Caki2 (cell line): Measurements from ENCODE around the gene PPP2CA. TPM values are rescaled to one million over a fixed set of nuclear protein-coding genes. Genes with fewer than 3 reads are reported as not detected.
"Not testable (repeated sequence)": the region's sequence is repeated elsewhere in the genome, so short reads cannot be mapped to it uniquely, and the experiment has no call there.

ENCODE experiments used
- DNase-seq: peaks from one replicate; pipeline ENCODE4 v3.0.0-alpha.2; 2015; ENCODE audit warnings: low read depth
- in situ Hi-C: cut with HindIII; loops from 2 replicates; pipeline ENCODE4 v1.10.0; 2016; ENCODE audit warnings: low sequenced_read_pairs, low pct_unique_long_range_greater_than_20kb, mixed read lengths
- total RNA-seq: library from RNA; depleted of rRNA; stranded (reverse); fragments of >200 nt; shearing (Covaris generic); gene quantifications from 2 replicates; pipeline ENCODE4 v1.2.3, GENCODE V29; 2014; ENCODE audit warnings: low replicate concordance; rRNA removed

The PPP2CA gene
- 177 and 285 TPM in 2 replicates for total RNA-seq

DNA sequence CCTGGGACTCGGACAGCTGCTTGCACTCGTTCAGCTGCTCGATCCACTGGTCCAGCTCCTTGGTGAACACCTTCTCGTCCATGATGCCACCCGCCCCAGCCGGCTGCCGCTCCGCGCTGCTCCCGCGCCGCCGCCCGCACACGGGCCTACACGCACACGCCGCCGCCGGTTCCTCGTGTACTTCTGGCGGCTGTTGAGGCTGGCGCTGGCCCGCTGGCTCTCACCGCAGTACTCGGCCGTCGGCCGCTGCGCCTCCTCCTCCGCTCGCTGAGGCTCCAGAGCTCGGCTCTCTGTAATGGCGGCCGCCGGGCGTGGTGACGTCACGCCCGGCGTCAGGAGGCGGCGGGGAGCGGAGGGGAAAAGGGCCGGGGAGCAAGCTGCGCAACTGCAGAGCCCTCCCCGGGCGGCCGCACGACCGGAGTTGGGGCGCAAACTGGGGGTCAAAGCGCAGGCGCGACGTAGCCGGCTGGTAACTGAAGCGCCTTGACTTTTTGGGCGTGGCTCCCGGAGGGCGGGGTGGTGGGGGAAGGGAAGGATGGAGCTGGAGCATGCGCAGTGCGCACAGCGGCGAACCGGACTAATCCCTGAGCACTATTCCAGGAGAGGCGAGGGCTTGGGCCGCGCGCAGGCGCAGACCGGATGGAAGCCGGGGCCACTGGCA, at the start of gene PPP2CA:
TSS of gene PPP2CA (minus strand) at position 294 of the 661 bp plus-strand sequence. CDS start at position 82, 212 bp downstream.
- peak; percentile 98 for DNase-seq
- in situ Hi-C loops = no loop called here

DNA sequence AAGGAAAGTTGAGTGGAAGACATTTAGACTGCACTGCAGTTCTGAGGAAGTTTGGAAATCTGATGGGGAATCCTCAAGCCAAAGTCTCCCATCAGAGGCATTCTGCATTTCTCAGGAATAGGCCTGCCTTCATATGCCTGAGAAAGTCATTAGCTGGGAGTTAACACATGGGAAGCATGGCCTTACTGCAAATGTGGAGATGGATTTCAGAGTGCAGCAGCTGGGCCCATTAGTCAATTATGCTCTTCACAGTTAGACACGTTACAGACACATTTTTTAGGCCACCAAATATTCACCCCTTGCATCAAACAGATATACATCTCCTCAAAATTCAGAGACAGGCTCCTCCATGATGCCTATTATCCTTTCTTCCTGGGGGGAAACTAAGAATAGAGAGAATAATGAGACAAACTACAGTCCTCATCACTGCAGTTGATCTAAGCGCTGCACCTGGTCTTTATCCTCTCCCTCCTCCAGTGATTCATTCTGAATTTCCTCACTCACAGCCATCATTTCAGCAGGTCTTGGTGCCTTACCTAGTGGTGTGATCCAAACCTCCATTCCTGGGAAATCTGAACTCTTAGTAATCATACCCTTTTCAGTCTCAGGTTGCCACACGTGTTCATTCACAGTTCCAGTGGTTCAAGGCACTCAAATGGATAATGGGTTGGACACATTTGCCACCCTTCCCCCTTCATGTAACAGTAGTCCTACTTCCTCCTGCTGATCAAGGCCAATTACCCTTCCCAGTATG, 47.9 kb upstream of the PPP2CA start:
- in situ Hi-C loops = no loop called here
- no peak for DNase-seq

DNA sequence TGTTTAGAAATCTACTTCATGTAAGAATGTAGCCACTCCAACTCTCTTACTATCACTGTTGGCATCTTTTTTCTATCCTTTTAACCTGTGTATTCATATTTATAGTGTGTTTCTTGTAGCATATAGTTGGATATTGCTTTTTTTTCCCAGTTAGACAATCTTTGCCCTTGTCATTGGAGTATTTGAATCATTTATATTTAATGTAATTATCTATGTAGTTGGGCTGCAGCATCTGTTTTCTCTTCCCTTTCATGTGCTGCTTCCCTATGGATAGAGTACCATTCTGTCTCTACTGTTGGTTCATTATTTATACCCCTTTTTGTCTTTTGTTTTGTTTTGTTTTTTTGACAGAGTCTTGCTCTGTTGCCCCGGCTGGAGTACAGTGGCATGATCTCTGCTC, 45.2 kb upstream of the PPP2CA start:
- in situ Hi-C loops = no loop called here
- DNase-seq = no peak

DNA sequence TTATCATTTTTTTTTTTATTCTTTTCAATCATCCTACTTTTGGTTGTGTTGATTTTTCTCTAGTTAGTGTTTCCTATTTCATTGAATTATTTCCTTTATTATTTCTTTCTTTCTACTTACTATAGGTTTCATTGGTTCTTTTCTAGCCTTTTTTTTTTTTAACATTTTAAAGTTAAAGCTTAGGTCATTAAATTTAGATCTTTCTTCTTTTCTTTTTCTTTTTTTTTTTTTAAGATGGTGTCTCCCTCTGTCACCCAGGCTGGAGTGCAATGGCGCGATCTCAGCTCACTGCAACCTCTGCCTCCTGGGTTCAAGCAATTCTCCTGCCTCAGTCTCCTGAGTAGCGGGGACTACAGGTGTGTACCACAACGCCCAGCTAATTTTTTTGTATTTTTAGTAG, 43.0 kb upstream of the PPP2CA start:
- in situ Hi-C loops = no loop called here

DNA sequence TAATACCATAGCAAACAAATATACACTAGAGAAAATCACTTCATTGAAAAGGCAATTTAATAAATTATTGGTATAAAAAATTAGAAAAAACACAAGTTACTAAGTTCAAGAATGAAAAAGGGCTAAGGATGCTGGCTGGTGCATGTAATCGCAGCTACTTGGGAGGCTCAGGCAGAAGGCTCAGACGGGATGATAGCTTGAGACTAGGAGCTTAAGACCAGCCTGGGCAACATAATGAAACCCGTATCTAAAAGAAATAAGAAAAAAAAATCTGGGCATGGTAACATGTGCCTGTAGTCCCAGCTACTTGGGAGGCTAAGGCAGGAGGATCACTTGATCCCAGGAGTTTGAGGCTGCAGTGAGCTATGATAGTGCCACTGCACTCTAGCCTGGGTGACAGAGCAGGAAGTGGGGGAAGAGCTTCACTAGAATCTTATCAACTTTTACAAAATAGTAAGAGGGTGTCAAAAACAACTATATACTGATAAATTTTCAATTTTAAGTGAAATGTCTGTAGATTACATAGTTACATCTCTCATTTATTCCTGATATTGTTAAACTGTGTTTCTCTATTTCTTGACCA, 42.2 kb upstream of the PPP2CA start:
- in situ Hi-C loops = no loop called here

More for the DNA sequence above, 43.0 kb upstream of the PPP2CA start:
- DNase-seq = no peak

DNA sequence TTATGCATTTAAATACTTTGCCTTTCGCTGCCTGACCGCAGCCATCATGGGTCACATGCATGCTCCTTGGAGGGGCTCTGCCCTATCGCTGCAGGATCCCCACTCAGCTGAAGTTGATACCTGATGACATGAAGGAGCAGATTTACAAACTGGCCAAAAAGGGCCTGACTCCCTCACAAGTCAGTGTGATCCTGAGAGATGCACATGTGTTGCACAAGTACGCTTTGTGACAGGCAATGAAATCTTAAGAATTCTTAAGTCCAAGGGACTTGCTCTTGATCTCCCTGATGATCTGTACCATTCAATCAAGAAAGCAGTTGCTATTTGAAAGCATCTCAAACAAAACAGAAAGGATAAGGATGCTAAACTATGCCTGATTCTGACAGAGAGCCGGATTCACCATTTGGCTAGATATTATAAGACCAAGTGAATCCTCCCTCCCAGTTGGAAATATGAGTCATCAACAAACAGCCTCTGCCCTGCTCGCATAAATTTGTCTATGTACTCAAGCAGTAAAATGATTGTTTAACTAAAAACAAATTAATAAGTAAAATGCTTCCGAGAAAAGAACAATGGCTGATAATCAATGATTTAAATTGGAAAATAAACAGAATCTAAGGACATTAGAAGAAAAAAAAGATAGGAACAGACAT, 41.6 kb upstream of the PPP2CA start:
- in situ Hi-C loops = no loop called here

More for the DNA sequence above, 42.2 kb upstream of the PPP2CA start:
- no peak for DNase-seq

DNA sequence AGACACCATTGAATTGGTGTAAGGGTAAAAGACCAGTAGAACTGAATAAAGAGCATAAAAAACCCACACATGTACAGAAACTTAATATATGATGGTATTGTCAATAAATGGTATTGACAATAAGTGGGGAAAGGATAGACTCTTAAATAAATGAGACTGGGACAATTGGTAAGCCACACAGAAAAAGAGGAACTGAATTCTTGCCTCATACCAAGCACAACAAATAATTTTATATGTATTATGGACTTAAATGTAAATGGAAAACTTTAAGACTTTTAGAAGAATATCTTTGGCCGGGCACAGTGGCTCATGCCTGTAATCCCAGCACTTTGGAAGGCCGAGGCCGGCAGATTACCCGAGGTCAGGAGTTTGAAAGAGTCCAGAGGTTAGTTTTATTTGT, 37.9 kb upstream of the PPP2CA start:
- in situ Hi-C loops = no loop called here
- DNase-seq = no peak

More for the DNA sequence above, 41.6 kb upstream of the PPP2CA start:
- DNase-seq = peak; percentile 8

DNA sequence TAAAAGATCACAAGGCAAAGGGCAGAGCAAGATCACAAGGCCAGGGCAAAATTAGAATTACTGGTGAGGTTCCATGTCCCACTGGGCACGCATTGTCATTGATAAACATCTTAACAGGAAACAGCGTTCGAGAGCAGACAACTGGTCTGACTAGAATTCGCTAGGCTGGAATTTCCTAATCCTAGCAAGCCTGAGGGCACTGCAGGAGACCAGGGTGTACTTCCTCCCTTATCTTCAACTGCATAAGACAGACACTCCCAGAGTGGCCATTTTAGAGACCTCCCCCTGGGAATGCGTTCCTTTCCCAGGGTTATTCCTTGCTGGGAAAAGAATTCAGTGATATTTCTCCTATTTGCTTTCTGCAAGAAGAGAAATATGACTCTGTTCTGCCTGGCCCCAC, 36.8 kb upstream of the PPP2CA start:
- DNase-seq, in situ Hi-C loops: not testable (repeated sequence)

DNA sequence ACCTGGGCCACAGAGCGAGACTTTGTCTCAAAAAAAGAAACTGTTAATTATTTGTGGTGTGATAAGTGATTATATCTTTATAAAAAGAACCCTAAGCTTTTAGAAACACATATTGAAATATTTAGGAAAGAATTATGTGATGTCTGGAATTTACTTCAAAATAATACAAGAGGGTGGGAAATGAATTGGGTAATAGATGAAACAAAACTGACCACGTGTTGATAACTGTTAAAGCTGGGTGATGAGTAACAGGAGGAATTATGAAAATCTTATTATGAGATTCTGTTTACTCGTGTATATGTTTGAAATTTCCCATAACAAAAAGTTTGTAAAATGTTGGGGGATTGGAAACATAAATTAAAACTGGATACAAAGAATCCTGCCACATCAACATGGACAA, 33.0 kb upstream of the PPP2CA start:
- in situ Hi-C loops = no loop called here
- DNase-seq = no peak

DNA sequence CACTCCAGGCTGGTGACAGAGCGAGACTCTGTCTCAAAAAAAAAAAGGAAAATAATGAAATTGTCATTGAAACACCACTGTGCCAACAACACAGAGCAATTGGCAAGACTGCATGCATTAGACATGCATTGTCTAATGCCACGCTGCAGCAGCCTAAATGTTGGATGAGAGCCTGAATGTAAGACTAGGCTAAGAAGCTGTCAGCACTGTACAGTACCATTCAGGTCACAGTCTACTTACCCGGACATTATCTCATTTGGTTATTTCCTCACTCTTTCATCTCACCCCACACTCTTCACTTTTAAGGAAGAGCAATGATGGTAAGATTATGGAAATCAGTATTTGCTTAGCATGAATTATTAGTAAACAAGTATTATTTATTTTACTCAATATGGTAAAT, 31.3 kb upstream of the PPP2CA start:
- in situ Hi-C loops = no loop called here
- DNase-seq = no peak

DNA sequence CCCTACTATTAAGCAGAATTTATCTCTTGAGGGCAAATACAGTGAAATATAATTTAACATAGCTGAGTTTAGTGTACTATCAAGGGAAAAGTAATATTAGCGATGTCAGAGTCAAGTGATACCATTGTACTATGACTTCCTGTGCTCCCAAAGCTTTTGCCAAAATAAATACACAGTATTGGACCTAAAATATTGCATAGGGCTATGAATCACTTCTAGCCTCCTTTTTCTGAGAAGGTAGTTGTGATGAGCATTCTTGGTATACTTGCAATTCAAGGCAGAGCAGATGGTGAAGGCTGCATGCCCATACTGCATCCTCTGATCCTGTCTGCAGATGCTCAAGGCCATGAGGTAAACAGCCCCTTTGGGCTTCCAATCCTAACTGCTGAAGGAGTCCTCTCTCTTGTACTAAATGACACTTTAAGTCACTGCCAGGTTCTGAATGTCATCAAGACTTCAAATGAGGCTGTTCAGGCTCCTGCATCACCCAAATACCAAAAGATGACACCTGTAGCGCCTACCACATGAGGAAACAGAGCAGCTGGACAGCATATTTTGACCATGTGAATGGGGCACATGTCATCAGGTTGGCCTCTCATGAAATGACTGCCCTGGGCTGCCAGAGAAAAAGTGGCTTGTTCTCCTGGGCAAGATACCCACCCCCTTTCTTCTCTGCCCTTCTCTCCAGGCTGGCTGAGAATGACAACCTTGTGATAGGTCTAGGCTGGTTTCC, 29.7 kb upstream of the PPP2CA start:
- DNase-seq = no peak
- in situ Hi-C loops = no loop called here

DNA sequence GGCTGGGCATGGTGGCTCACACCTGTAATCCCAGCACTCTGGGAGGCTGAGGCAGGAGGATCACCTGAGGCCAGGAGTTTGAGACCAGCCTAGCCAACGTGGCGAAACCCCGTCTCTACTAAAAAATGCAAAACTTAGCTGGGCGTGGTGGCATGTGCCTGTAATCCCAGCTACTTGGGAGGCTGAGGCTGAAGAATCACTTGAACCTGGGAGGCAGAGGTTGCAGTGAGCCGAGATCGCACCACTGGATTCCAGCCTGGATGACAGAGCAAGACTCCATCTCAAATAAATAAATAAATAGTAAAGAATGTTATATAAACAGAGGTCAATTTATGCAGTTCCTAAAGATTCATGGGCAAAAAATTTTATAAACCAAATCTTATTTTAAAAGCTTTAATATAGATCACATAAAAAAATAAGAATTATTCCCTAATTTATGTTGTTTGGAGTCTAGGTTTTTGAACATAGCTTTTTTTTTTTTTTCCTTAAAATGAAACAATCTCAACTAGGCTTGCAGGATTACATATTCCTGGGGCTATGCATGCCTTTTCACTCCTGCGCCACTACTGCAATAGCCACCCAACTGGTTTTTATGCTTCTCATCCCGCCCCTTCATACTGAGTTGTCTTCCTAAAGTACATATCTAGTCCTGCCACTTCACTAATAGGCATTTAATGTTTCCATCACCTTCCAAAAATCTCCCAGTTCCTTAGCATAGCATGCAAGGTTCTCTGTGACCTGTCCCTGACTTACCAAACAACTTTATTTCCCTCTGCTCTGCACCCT, 27.7 kb upstream of the PPP2CA start:
- in situ Hi-C loops, DNase-seq: not testable (repeated sequence)

DNA sequence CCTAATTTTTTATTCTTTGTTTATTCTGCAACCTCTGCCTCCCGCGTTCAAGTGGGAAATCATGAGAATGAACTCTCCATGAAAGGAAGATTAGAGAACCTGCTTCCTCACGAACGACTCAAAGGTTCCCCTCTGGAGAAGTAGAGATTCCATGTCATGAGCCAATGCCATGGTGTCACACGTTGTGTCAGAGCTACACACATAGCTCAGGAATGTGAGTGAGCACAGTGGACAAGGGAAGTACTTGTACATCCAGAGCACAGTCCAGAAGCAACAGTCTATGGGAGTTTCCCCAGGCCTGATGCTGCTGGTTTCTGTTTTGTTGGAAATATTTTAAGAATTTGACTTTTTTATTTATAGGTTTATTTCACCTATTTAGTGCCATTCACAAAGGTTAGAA, 26.8 kb upstream of the PPP2CA start:
- in situ Hi-C loops = no loop called here
- peak; percentile 34 for DNase-seq

DNA sequence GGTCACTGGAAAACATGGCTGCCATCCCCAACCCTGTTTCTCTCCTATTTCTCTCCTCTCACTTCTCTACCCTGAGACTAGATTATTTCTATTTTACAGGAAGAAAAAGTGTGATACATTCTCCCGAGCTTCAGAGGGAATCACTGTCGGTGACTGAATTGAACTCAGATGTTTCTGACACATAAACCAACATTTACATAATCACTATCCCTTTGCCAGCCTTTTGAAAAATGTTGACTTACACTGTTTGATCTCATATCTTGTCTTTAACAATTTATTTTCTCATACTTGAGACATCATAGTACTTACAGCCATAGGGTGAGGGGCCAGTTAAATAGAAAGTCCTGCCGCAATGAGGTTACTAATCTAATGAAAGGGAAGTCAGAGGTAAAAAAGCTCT, 25.1 kb upstream of the PPP2CA start:
- in situ Hi-C loops = no loop called here
- no peak for DNase-seq

DNA sequence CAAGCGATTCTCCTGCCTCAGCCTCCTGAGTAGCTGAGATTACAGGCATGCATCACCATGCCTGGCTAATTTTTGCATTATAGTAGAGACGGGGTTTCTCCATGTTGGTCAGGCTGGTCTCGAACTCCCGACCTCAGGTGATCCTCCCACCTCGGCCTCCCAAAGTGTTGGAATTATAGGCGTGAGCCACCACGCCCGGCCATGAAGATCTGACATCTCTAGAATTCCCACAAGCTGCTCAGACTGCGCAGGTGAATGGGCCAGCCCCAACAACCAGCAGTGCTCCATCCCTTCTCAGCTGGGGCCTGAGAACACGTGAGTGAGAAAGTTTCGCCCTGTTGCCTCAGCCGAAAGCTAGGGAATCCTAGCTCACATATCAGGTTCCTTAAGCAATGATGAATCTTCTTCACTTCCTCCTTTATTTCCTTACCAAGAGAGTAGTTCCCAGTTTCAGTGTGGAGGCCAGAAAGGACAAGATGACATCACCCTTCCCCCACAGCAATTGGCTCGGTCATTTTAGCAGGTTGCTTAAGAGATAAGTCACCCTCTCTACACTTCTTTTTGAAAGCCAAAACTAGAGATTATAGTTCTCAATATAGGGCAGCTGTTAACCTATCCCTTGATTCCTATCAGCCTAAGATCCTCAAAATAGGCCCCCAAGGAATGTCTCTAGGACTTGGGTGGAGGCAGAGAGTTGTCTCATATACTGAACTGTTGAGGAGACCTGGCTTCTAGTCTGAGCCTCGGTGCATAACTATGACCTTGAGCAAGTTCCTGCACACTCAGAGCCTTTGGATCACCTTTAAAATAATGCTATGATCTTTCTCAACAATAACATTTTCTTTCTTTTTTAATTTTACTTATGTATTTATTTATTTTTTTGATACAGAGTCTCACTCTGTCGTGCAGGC, 23.9 kb upstream of the PPP2CA start:
- in situ Hi-C loops = no loop called here
- no peak for DNase-seq

DNA sequence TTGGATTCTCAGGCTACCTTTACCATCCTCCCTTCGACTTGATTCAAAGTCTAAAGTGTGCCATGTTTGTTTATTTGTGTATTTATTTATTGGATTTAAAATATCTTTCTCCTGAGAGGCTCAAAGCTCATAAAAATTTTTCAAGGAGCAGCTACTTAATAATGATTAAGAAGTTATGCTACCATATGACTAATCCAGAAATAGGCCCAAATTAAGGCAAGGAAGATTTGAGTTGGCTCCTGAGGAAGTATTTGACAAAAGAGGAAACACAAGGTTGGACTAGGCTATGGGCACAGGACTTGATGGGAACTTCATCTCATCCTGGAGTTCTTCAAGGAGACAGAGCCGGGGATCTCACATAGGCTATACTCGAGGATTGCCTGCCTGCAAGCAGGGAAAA, 22.4 kb upstream of the PPP2CA start:
- DNase-seq = no peak
- in situ Hi-C loops = no loop called here
